SHP77 (cell line): ENCODE measurements around the gene IQGAP2.
A peak's percentile ranks its signal among the peaks of the same experiment; 100 is the strongest.

Experiments used
- DNase-seq, 2 experiments: peaks; one replicate each; lab custom pipeline; 2025; lab: John Stamatoyannopoulos, UW

The IQGAP2 gene

GRCh38 chr5:76612942-76613341, 209.9 kb downstream of the IQGAP2 start:
- DNase-seq = no peak

- no peak for DNase-seq
Measured at GRCh38 chr5:76615759-76616158, 212.7 kb downstream of the IQGAP2 start.

- DNase-seq = no peak
Measured at GRCh38 chr5:76616206-76616605, 213.1 kb downstream of the IQGAP2 start.

GRCh38 chr5:76617229-76617628, 214.1 kb downstream of the IQGAP2 start:
- DNase-seq = no peak

GRCh38 chr5:76617675-76618074, 214.6 kb downstream of the IQGAP2 start:
- DNase-seq = no peak

GRCh38 chr5:76620166-76620565, 217.1 kb downstream of the IQGAP2 start:
- no peak for DNase-seq

GRCh38 chr5:76622076-76622475, 219.0 kb downstream of the IQGAP2 start:
- no peak for DNase-seq

- peak in 1 of 2 experiments; percentile 2 for DNase-seq
Measured at GRCh38 chr5:76622973-76623596, 220.0 kb downstream of the IQGAP2 start, which contains the start of gene F2RL2. Gene F2RL2 (minus strand): TSS chr5:76623403. CDS start chr5:76623230, 173 bp downstream.

- no peak for DNase-seq
Measured at GRCh38 chr5:76625087-76625815, 222.2 kb downstream of the IQGAP2 start.

- DNase-seq = no peak
Measured at GRCh38 chr5:76626738-76627137, 223.7 kb downstream of the IQGAP2 start.

- no peak for DNase-seq
Measured at GRCh38 chr5:76634661-76635060, 231.6 kb downstream of the IQGAP2 start.

GRCh38 chr5:76637490-76637889, 234.4 kb downstream of the IQGAP2 start:
- DNase-seq = no peak

GRCh38 chr5:76638479-76638878, 235.4 kb downstream of the IQGAP2 start:
- DNase-seq = no peak

GRCh38 chr5:76641514-76642120, 238.5 kb downstream of the IQGAP2 start:
- DNase-seq = peak; percentile 20 to 26

- no peak for DNase-seq
Measured at GRCh38 chr5:76642390-76643040, 239.4 kb downstream of the IQGAP2 start.

- no peak for DNase-seq
Measured at GRCh38 chr5:76643371-76643770, 240.3 kb downstream of the IQGAP2 start.

GRCh38 chr5:76649140-76649539, 246.1 kb downstream of the IQGAP2 start:
- no peak for DNase-seq

- no peak for DNase-seq
Measured at GRCh38 chr5:76652809-76653414, 249.8 kb downstream of the IQGAP2 start.

GRCh38 chr5:76657091-76657490, 254.0 kb downstream of the IQGAP2 start:
- DNase-seq = no peak

- DNase-seq = no peak
Measured at GRCh38 chr5:76657683-76658311, 254.7 kb downstream of the IQGAP2 start.

GRCh38 chr5:76660360-76660759, 257.3 kb downstream of the IQGAP2 start:
- no peak for DNase-seq

- no peak for DNase-seq
Measured at GRCh38 chr5:76662521-76662920, 259.4 kb downstream of the IQGAP2 start.
